Activated gamma-delta T cell treated with anti-CD3 and anti-CD28 coated beads, Interleukin-2, amount 50 U/mL, for 16 hours (primary cell): ENCODE measurements around the gene ENKD1.

Experiments
- DNase-seq: peaks from one replicate; pipeline ENCODE4 v3.0.0-alpha.2; 2020; ENCODE audit warnings: low read depth

Gene ENKD1

DNA sequence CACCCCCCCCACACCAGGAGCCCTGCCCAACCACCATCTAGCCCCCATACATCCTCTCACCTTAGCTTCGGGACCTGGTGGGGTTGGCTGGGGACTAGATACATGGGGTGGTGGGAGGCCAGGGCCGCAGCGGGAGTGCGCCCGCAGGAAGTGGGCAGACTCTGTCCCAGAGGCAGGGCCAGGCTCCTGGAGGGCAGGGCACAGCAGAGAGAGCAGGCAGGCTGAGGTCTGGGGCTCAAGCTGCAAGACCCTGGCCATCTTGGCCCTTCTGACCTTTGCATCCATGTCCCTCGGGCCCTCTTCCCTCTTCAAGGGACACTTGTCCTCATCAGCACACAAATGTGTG is 2.7 kb downstream of the ENKD1 start:
- no peak for DNase-seq

DNA sequence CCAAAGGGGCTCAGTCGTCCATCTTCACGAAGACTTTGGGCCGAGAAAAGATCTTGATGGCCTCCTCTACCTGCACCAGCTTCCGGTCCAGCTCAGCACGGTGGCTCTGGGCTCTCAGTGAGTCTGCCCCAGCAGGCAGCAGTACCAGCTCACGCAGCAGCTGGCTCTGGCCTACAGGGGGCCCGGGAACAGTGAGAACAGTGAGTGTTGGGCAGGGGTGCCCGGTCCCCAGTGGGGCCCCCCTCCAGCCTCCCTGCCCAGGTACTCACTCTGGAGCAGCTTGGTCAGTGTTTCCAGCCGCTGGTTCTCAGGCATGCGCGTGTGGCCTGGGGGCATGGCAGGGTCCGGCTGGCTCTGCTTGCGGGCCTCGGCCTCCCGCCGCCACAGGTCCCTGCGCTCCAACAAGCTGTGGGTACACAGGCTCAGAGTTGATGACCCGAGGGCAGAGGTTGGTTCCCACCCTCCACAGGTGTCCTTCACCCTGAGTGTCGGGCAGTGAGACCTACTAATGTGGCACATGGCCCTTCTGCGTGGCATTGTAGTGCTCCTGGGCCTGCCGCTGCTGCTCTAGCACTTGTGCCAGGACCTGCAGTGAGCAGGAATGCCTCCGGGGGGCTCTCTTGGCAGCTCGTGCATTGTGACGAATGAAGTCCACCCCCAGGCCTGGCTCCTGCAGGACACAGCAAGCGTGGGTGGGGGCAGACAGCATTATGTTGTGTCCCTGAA is 3.2 kb downstream of the ENKD1 start:
- no peak for DNase-seq

DNA sequence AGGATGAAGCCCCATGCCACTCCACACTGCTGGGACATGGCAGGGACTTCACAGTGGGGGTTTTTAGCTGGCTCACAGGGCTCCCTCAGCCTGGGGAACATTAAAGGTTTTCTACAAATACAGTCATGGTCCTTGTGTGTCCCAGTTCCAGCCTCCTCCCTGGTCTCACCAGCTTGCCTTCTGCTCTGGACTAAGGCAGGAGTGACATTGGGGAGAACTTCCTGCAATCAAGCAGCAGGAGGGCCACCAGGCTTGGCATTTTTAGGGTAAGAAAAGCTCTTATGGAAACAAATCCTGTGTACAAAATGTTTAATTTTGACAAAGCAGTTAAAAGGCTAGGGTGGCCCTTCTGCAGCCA is 3.9 kb downstream of the ENKD1 start:
- no peak for DNase-seq

DNA sequence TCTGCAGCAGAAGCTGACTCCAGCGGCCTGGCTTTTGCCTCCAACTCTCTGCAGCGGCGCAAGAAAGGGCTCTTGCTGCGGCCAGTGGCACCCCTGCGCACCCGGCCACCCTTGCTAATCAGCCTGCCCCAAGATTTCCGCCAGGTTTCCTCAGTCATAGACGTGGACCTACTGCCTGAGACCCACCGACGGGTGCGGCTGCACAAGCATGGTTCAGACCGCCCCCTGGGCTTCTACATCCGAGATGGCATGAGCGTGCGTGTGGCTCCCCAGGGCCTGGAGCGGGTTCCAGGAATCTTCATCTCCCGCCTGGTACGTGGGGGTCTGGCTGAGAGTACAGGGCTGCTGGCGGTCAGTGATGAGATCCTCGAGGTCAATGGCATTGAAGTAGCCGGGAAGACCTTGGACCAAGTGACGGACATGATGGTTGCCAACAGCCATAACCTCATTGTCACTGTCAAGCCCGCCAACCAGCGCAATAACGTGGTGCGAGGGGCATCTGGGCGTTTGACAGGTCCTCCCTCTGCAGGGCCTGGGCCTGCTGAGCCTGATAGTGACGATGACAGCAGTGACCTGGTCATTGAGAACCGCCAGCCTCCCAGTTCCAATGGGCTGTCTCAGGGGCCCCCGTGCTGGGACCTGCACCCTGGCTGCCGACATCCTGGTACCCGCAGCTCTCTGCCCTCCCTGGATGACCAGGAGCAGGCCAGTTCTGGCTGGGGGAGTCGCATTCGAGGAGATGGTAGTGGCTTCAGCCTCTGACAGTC is 4.5 kb downstream of the ENKD1 start:
- DNase-seq, result no peak

DNA sequence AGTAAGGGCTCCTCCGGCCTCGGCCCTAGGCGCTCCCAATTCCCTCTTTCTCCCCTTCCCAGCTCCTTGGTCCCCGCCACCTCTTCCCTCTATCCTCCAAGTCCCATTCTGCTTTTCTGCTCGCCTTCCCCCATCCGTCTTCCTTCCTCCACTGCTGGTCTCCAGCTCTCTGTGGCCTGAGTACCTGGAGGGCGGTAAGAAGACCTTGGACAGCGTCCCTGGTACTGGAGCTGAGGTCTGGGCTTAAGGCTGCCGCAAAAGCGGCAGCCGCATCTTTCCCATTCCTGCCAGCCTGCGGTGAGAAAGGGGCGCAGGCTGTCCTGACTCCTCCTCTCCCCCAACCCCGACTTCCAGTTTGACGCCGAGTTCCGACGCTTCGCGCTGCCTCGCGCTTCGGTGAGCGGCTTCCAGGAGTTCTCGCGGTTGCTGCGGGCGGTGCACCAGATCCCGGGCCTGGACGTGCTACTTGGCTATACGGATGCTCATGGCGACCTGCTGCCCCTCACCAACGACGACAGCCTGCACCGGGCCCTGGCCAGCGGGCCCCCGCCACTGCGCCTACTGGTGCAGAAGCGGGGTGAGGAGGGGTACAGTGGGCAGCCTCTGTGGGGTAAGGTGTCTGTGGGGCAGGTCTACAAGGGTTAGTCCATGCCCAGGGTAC is 5.3 kb downstream of the ENKD1 start:
- no peak for DNase-seq

DNA sequence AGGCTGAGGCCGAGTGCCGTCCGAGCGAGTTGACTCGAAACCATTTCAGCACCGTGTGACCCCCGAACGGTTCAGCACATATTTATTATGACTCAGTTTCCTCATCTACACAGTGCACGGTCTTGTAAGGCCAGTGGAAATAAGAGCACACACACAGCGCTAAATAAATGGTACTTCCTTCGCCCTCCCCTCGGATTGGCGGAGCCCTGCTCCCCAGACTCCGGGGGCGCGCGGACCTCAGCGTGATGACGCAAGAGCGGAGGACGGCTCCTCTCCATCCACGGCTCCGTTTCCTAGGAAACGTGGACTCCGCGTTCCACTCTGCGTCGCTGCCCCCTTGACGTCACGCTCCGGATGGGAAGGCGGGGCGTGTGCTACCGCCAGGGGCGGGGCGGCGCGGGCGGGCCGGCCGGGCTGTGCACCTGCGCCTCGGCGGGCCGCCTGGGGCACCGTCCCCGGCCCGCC is 6.0 kb downstream of the ENKD1 start, which contains the start of gene PARD6A:
PARD6A (plus strand) TSS at position 397 of the 465 bp plus-strand sequence. CDS start 79 bp downstream, outside the sequence.
- peak; percentile 89 for DNase-seq

DNA sequence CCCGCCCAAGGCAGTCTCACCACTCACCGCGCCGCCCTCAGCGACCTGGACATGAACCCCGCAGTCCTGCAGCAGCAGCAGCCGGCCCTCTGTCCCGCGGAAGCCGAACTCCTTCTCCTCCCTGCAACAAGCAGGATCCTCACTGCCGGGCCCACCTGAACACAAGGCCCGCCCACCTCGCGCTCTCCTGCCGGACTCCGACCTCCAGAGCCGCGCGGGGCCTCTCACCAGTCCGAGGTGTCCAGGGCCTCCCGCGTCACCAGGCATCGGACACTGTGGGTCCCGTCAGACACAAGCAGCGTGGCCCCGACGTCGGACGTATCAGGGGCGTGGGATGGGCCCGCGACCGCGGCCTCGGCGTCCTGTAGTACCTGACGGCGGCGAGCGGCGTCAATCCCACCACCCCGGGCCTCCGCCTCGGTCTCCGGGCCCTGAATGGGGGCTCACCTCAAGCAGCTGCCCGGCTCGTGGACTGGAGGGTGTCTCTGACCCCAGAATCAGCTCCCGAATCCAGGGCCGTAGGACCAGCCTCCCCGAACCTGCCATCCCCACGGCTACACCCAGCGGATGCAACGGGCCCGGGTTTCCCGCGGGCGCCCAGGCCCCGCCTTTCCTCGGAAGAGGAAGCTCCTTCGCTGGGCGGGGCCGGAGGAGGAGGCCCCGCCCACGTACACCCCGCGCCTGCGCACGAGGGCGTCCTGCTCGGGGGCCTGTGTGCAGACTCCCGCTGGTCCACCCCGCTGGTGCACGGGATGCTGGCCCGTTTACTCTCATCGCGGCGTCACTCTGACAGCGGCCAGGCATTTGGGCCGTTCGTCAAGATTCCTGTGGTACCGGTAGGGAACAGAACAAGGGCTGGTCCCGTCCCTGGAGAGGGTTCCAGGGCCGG is 6.6 kb downstream of the ENKD1 start, which contains the start of gene ACD:
ACD (minus strand) TSS at position 586 of the 889 bp plus-strand sequence; CDS start at position 546, 40 bp downstream.
- DNase-seq, result peak; percentile 91

DNA sequence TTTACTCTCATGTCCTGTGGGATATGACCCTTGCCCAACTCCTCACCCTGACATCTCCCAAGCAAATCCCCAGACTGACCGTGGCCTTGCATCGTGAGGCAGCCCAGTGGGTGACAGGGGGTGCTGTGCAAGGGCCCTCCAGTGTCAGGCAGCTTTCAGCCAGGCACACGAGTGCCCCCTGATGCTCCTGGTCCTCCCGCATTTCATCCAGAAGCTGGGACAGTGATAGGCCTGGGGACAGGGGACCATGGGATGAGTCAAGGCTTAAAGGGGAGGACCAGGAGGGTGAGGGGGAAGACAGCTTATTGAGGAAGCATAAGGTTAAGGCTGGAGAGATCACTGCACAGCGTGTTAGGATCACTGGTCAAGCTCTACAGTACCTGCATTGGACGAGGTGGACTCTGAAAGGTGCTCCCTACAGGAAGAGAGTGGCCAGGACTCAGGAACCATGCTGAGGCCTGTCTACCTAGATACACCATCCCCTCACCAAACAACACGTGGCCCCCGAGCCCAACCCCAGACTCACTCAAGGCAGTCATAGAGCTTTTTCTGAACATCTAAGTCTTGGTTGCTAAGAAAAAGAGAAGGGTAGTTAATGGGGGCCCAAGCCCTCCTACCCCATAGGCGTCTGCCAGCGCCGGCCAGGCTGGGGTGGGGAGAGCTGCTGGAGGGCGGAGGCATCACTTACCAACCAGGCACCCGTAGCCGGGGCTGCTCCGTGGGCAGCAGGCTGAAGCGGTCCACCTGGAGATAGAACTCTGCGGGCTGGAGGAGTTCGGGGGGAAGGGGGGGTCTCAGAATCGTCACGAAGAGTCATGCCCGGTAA is 7.5 kb downstream of the ENKD1 start:
- DNase-seq, result no peak

DNA sequence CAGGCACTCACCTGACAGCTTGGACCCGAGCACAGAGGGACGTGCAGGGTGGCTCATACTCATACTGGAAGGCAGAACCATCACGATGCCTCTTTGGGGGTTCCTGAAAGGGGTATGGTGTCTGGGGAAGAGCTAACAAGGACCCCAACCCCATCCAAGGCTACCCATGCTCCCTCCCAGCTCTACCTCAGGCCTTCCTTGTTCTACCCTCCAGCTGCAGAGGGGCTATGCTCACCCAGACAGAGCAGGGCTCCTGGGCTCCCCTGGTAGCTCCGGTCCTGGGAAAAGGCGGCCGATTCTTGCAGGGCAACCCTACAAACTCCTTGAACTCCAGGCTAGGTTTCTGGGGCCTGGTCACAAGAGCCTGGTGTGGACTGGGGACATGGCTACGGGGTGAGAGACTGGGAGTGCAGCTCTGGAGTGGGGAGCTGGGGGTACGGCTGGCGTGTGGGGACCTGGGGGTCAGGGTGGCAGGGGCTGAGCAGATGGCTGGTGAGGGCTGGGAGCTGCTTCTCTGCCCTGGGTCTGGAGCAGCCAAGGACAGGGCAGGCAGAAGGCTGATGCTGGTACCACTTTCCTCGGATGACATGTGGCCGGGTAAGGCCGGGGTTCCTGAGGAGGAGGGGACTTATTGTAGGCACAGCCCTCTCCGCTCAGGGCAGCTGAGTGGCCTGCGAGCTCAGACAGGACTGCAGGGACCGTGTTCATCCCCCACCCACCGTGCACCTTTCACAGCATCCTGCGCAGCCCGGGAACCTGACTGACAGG is 8.6 kb downstream of the ENKD1 start:
- DNase-seq, result no peak

DNA sequence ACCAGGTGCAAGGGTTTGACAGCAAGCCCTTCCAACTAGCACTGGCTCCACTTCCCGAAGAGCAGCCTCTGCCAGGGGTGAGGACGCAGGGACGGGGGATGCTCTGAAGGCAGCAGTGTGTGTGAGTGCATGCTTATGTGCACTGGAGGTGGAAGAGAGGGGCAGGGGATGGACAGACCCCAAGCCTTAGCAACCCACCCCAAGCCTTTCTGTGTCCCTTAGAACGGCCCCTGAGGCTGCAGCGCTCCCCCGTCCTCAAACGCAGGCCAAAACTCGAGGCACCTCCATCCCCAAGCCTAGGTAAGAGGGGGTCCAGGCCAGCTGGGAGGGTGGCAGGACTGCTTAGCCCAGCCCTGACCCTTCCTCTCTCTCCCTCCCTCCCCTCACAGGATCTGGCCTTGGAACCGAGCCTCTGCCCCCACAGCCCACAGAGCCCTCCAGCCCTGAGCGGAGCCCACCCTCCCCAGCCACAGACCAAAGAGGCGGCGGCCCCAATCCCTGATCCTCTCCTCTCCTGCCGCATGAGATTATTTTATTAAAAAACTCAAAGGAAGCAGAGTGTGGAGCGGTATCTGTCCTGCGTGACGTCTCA is 9.4 kb downstream of the ENKD1 start:
- no peak for DNase-seq

DNA sequence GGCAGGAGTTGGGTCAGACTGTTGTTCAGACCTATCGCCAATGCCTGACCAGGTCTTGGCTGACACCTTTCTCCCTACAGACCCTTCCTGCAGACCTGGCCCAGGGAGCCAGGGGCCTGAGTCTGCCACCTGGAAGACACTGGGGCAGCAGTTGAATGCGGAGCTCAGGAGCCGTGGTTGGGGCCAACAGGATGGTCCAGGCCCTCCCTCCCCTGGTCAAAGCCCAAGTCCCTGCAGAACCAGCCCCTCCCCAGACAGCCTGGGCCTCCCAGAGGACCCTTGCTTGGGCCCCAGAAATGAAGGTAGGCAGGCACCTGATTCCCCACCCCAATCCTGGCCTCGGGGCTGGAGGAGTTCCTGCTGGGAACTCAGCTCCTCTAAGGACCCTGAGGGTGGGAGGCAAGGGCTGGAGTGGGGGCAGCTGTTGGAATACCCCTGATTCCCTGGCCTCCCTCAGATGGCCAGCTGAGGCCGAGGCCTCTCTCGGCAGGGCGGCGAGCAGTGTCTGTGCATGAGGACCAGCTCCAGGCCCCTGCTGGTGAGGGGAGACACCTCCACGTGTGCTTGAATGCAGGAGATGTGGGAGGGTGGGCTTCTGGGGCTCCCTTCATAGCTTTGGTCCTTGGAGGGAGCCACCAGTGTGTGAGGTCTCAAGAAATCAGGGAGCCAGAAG is 10.1 kb downstream of the ENKD1 start:
- no peak for DNase-seq

DNA sequence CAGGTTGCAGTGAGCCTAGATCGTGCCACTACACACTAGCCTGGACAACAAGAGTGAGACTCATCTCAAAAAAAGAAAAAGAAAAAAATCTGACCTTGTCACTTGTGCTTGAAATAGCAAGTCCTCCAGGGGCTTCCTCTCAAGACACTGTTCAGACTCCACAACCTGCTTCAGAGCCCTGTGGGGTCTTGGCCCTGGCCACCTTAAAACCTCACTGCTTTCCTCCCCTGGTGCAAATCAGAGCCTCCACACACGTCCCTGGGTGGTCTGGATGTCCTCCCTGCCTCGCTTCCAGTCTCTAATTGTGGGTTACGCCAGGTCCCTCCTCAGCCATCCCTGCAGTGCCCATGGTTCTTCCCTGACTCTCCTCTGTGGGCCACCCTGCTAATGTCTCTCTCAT is 11.2 kb downstream of the ENKD1 start:
- no peak for DNase-seq

DNA sequence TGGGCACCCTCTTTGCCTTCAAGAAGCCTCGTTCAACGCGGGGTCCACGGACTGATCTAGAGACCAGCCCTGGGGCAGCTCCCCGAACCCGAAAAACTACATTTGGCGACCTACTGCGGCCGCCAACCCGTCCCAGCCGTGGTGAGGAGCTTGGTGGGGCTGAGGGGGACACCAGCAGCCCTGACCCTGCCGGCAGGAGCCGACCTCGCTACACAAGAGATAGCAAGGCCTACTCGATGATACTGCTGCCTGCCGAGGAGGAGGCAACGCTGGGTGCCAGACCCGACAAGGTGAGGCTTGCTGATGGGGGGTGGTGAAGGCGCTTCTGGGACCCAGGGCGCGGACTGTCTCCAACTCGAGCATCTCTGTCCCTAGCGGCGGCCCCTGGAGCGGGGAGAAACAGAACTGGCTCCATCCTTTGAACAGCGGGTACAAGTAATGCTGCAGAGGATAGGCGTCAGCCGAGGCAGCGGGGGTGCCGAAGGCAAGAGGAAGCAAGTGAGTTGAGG is 12.1 kb downstream of the ENKD1 start:
- no peak for DNase-seq

DNA sequence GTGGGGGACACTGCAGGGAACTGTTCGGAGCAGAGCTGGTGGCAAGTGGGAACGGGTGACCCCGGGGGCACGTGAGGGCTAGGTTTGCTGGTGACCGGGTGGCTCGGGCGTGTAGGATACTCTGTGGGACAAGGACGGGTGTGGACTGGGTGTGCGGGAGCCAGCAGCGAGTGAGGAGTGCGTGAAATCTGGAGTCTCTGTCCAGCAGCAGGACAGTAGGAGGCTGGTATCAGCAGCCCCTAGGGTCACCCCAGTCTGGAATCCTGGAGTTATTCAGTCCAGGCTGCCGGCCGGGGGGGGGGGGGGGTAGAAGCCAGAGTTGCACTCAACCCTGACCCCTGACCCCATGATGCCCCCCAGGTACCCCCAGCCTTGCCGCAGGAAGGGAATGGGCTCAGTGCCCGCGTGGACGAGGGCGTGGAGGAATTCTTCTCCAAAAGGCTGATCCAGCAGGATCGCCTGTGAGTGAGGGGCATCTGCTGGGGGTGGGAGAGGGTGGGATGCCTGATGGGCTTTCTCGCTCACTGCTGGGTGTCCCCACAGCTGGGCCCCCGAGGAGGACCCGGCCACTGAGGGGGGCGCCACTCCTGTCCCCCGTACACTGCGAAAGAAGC is 12.7 kb downstream of the ENKD1 start:
- DNase-seq, result no peak

DNA sequence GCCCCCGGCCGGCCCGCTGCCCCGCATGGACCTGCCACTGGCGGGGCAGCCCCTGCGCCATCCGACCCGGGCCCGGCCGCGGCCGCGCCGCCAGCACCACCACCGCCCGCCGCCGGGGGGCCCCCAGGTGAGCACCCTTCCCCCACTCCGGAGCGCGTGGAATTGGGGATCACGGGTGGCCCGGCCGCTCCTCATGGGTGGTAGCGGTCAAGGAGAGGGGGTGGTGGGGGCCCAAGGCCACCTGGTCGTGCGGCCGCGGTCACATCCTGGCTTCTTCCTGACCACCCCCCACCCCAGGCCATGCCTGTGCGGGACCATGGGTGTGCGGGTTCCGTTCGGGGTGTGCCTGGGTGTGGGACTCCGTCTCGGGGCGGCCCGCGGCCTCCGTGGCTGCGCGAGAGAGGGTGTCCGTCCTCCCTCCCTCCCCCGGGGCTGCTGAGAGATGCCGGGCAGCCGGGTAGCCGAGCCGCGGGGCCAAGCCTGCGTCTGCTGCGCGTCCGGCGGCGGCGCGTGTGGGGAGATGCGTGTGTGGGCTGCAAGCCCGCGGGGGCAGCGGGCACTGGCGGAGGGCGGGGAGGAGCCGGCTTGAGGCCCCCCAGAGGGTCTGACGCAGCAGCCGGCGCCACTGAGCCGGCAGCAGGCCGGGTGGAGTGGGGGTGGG is 13.3 kb downstream of the ENKD1 start:
- DNase-seq, result no peak

DNA sequence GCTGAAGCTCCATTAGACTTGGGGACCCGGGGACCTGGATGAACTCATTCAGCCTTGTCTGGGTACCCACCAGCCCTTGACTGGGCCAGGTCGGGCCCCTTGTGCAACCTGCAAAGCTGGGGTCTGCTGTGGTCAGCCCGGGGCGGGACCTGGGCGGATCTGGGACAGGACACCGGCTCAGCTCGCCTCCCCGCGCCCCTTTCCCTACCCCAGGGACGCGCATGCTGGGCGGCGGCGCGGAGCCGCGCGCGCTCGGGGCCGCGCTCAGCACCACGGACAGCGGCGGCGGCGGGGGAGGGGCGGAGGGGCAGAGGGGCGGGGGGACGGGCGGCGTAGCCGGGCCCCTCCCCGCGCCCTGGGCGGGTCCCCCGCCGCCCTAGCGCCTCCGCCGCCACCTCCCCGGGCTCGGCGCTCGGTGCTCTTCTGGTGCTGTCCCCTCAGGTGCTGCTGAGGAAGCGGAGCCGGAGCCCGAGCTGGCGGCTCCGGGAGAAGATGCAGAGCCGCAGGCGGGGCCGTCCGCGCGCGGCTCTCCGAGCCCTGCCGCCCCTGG is 13.9 kb downstream of the ENKD1 start:
- DNase-seq, result no peak

DNA sequence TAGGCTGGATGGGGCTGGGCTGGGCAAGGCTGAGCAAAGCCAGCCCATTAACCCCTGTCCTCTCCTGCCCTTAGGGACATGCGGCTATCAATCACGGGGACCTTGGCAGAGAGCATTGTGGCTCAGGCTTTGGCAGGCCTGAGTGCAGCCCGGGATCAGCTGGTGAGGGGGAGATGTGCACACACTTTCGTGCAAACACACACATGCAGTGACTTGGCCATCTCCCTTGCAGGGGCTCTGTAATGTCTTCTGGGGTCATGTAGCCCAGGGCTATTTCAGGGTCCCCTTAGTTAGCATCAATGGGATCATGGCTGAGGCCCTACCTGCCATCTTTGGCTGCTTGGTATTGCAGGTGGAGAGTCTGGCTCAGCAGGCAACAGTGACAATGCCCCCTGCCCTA is 14.7 kb downstream of the ENKD1 start:
- DNase-seq, result no peak

DNA sequence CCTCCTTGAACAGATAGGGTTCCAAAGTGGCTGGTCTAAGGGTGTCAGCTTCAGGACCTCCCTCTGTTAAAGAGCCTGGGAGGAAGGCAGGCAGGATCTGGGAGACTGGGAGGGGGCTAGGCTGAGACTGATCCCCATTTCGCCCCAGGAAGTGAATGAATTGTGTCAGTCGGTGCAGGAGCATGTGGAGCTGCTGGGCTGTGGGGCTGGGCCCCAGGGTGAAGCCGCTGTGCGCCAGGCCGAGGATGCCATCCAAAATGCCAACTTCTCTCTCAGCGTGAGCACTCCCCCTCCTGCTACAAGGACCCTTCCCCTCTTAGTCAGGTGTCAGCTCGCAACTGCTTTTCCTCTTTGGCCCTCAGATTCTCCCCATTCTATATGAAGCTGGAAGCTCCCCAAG is 15.5 kb downstream of the ENKD1 start:
- DNase-seq, result no peak
